HEK293T (cell line): ENCODE data around the gene IL17RA.

Experiments
- ELF4 ChIP-seq: fragments of 450-650 bp; IDR thresholded peaks from 2 replicates; pipeline ENCODE4 v1.6.1; 2017; ENCODE audit warnings: antibody characterized with exemption
- FOXK2 ChIP-seq: fragments of 450-650 bp; IDR thresholded peaks from 2 replicates; pipeline ENCODE4 v1.6.1; 2016; ENCODE audit warnings: mild to moderate bottlenecking
- FOXM1 ChIP-seq: fragments of 450-650 bp; IDR thresholded peaks from 2 replicates; pipeline ENCODE4 v1.6.1; 2017; ENCODE audit warnings: mild to moderate bottlenecking, borderline replicate concordance
- SP1 ChIP-seq: fragments of 450-650 bp; IDR thresholded peaks from 2 replicates; pipeline ENCODE4 v1.6.1; 2017
- SUZ12 ChIP-seq: fragments of 450-650 bp; IDR thresholded peaks from 2 replicates; pipeline ENCODE4 v1.6.1; 2016; ENCODE audit warnings: mild to moderate bottlenecking
- TARDBP ChIP-seq: fragments of 450-650 bp; IDR thresholded peaks from 2 replicates; pipeline ENCODE4 v1.6.1; 2016
- TF ChIP-seq, protein P1 (sequence below): fragments of 450-650 bp; IDR thresholded peaks from 2 replicates; pipeline ENCODE4 v1.6.1; 2016

DNA sequence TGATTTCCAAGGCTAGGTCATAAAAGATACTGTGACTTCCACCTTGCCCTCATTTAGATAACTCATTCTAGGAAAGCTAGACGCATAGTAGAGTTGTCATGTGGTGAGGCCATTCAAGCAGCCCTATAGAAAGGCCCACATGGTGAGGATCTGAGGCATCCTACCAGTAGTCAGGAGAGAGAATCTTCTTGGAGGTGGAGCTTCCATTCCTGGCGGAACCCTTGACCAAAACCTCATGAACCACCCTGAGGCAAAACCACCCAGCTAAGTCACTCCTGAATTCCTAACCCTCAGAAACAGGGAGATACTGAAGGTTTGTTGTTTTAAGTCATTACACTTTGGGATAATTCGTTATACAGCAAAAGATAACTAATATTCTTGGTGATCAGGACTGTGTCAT, 77.2 kb downstream of the IL17RA start:
- no peak for TF ChIP-seq ELF4
- no peak for TF ChIP-seq SP1
- TF ChIP-seq FOXK2: no peak
- TF ChIP-seq FOXM1: no peak
- no peak for TF ChIP-seq TARDBP
- TF ChIP-seq, protein P1, sequence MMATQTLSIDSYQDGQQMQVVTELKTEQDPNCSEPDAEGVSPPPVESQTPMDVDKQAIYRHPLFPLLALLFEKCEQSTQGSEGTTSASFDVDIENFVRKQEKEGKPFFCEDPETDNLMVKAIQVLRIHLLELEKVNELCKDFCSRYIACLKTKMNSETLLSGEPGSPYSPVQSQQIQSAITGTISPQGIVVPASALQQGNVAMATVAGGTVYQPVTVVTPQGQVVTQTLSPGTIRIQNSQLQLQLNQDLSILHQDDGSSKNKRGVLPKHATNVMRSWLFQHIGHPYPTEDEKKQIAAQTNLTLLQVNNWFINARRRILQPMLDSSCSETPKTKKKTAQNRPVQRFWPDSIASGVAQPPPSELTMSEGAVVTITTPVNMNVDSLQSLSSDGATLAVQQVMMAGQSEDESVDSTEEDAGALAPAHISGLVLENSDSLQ: no peak
- TF ChIP-seq SUZ12: no peak
